HG03045 (cell line): ENCODE measurements around the gene NTM.

Experiments used
- ATAC-seq: cut with Tn5 transposase; IDR thresholded peaks from one replicate; pipeline ENCODE4 v1.9.1; 2021; ENCODE audit warnings: mild to moderate bottlenecking, moderate library complexity; ENCODE audit not compliant: unreplicated experiment

The NTM gene

GRCh38 chr11:131372234-131372962, 2.0 kb downstream of the NTM start:
- no peak for ATAC-seq

- ATAC-seq: no peak
Observed at GRCh38 chr11:131373095-131373725, 2.8 kb downstream of the NTM start.

GRCh38 chr11:131373756-131374155, 3.3 kb downstream of the NTM start:
- ATAC-seq: no peak

- no peak for ATAC-seq
Observed at GRCh38 chr11:131375421-131375820, 5.0 kb downstream of the NTM start.

GRCh38 chr11:131375915-131376314, 5.5 kb downstream of the NTM start:
- no peak for ATAC-seq

- peak; percentile 52 for ATAC-seq
Observed at GRCh38 chr11:131378931-131379330, 8.5 kb downstream of the NTM start.

GRCh38 chr11:131385763-131386390, 15.5 kb downstream of the NTM start:
- ATAC-seq: no peak

- no peak for ATAC-seq
Observed at GRCh38 chr11:131386408-131386807, 16.0 kb downstream of the NTM start.

GRCh38 chr11:131388030-131388429, 17.6 kb downstream of the NTM start:
- no peak for ATAC-seq

- no peak for ATAC-seq
Observed at GRCh38 chr11:131389582-131389981, 19.2 kb downstream of the NTM start.

- no peak for ATAC-seq
Observed at GRCh38 chr11:131391176-131391575, 20.8 kb downstream of the NTM start.

- no peak for ATAC-seq
Observed at GRCh38 chr11:131392528-131393255, 22.3 kb downstream of the NTM start.

- no peak for ATAC-seq
Observed at GRCh38 chr11:131393691-131394090, 23.3 kb downstream of the NTM start.

GRCh38 chr11:131397675-131398074, 27.3 kb downstream of the NTM start:
- no peak for ATAC-seq

- ATAC-seq: no peak
Observed at GRCh38 chr11:131402040-131402439, 31.6 kb downstream of the NTM start.

- no peak for ATAC-seq
Observed at GRCh38 chr11:131404010-131404409, 33.6 kb downstream of the NTM start.

- ATAC-seq: no peak
Observed at GRCh38 chr11:131408025-131408640, 37.7 kb downstream of the NTM start.

GRCh38 chr11:131409345-131409744, 38.9 kb downstream of the NTM start:
- no peak for ATAC-seq

- ATAC-seq: no peak
Observed at GRCh38 chr11:131411636-131412035, 41.2 kb downstream of the NTM start.

GRCh38 chr11:131412061-131412460, 41.6 kb downstream of the NTM start:
- ATAC-seq: no peak

- no peak for ATAC-seq
Observed at GRCh38 chr11:131413217-131413616, 42.8 kb downstream of the NTM start.
